GM12878 (cell line): ENCODE results near the gene C11orf42.

ENCODE experiments used
- CREB1 ChIP-seq: IDR thresholded peaks from 2 replicates; pipeline ENCODE4 v1.6.1; 2012; ENCODE audit warnings: low read depth, mild to moderate bottlenecking, inconsistent platforms
- TARDBP ChIP-seq: IDR thresholded peaks from 2 replicates; pipeline ENCODE4 v1.6.1; 2016; ENCODE audit warnings: borderline replicate concordance
- TF ChIP-seq, protein P1 (sequence below): fragments of 450-650 bp; IDR thresholded peaks from 2 replicates; pipeline ENCODE4 v1.6.1; 2017; ENCODE audit warnings: mild to moderate bottlenecking

DNA sequence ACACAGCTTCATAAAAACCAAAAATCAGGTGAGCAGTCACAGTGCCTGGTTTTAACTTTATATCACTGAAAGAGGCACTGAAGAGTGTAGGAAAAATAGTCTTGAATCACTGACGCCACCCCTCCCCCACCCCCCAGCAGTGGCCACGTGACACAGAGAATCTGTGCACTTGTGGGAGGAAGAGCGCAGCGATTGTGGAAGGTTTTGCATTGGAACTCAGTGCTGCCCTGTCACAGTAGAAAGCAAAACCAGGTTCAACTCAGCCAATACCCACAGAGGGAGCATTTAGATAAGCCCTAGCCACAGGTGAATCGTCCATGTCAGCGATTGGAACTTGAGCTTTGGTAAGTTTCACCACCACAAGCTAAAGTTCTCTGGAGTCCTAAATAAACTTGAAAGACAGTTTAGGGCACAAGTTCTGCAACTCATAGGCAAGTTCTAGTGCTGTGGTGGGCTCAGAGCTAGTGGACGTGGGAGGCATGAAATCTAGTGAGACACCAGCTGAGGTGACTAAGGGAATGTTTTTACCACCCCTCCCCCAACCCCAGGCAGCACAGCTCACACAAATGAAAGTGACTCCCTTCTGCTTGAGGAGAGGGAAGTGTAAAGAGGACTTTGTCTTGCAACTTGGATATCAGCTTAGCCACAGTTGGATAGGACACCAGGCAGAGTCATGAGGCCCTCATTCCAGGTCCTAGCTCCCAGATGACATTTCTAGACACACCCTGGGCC is 48.6 kb upstream of the C11orf42 start:
- TF ChIP-seq TARDBP (no peak), CREB1 (no peak)
- TF ChIP-seq, protein P1, sequence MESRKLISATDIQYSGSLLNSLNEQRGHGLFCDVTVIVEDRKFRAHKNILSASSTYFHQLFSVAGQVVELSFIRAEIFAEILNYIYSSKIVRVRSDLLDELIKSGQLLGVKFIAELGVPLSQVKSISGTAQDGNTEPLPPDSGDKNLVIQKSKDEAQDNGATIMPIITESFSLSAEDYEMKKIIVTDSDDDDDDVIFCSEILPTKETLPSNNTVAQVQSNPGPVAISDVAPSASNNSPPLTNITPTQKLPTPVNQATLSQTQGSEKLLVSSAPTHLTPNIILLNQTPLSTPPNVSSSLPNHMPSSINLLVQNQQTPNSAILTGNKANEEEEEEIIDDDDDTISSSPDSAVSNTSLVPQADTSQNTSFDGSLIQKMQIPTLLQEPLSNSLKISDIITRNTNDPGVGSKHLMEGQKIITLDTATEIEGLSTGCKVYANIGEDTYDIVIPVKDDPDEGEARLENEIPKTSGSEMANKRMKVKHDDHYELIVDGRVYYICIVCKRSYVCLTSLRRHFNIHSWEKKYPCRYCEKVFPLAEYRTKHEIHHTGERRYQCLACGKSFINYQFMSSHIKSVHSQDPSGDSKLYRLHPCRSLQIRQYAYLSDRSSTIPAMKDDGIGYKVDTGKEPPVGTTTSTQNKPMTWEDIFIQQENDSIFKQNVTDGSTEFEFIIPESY, result no peak
